ENCODE measurements around the gene OPRD1.
"Not testable (repeated sequence)": the region's sequence is repeated elsewhere in the genome, so short reads cannot be mapped to it uniquely, and the experiment has no call there.

- TF ChIP-seq CTCF (conservative IDR thresholded peaks at IDR 0.05; ENCODE audit: low read depth, low read length); POLR2A (IDR thresholded peaks at IDR 0.05; ENCODE audit: low read depth, low read length); MAFK (IDR thresholded peaks at IDR 0.05; ENCODE audit: low read depth, low read length); USF2 (IDR thresholded peaks at IDR 0.05; ENCODE audit: low read depth, low read length); CEBPB (IDR thresholded peaks at IDR 0.05; ENCODE audit: low read depth, low read length); MXI1 (IDR thresholded peaks at IDR 0.05; ENCODE audit: borderline replicate concordance, low read depth, low read length); BHLHE40 (IDR thresholded peaks at IDR 0.05; ENCODE audit: low read depth, low read length); CHD1 (IDR thresholded peaks at IDR 0.05; ENCODE audit: low read depth, low read length); RFX5 (IDR thresholded peaks at IDR 0.05; ENCODE audit: low read depth, low read length); NFE2L2 (IDR thresholded peaks at IDR 0.05; ENCODE audit: low read depth, low read length): not testable (repeated sequence)
Measured at GRCh38 chr1:28771921-28772320, 40.0 kb upstream of the OPRD1 start.
